SU-DHL-6 (cell line): ENCODE results near the gene SLC15A2.

Source experiments
- H2AFZ ChIP-seq: fragments of 200-600 bp; sonication (generic); 2 replicates; pipeline ENCODE4 v1.6.1; 2014; ENCODE audit warnings: low read depth, mild to moderate bottlenecking, moderate library complexity, mixed read lengths, antibody characterized with exemption, low read length; ENCODE audit not compliant: severe bottlenecking
- H3F3A ChIP-seq: fragments of 200-600 bp; shearing (Covaris generic); 2 replicates; pipeline ENCODE4 v1.6.0; 2016; ENCODE audit warnings: antibody characterized with exemption, mild to moderate bottlenecking; ENCODE audit not compliant: insufficient read depth
- H3K27ac ChIP-seq: fragments of 200-600 bp; sonication (generic); 2 replicates; pipeline ENCODE4 v1.5.1; 2016; ENCODE audit warnings: low read depth, mild to moderate bottlenecking, low read length, moderate library complexity, mixed read lengths
- H3K27me3 ChIP-seq: fragments of 200-600 bp; sonication (generic), shearing (Covaris generic); 2 replicates; pipeline ENCODE4 v1.6.0; 2014; ENCODE audit warnings: mild to moderate bottlenecking, low read length
- H3K36me3 ChIP-seq: fragments of 200-600 bp; sonication (generic); 2 replicates; pipeline ENCODE4 v1.6.1; 2014; ENCODE audit warnings: mild to moderate bottlenecking, low read length, mixed read lengths
- H3K4me2 ChIP-seq: fragments of 300-600, 200-600 bp; shearing (Covaris generic), sonication (generic); 2 replicates; pipeline ENCODE4 v1.6.0; 2014; ENCODE audit warnings: low read length, low read depth, mild to moderate bottlenecking; ENCODE audit not compliant: poor library complexity, severe bottlenecking
- H3K4me3 ChIP-seq: fragments of 200-600 bp; sonication (generic); 2 replicates; pipeline ENCODE4 v1.5.1; 2014; ENCODE audit warnings: antibody characterized with exemption, low read length, mild to moderate bottlenecking, mixed read lengths; ENCODE audit not compliant: insufficient read depth, poor library complexity, severe bottlenecking
- H3K79me2 ChIP-seq: fragments of 200-600 bp; sonication (generic); 2 replicates; pipeline ENCODE4 v1.6.1; 2014; ENCODE audit warnings: mild to moderate bottlenecking, low read length, moderate library complexity; ENCODE audit not compliant: insufficient read depth
- H3K9ac ChIP-seq: fragments of 200-600 bp; sonication (generic); 2 replicates; pipeline ENCODE4 v1.7.0; 2014; ENCODE audit warnings: mild to moderate bottlenecking, low read length
- H3K9me2 ChIP-seq: fragments of 200-600 bp; sonication (generic); replicated peaks from 2 replicates; pipeline ENCODE4 v1.6.1; 2014; ENCODE audit warnings: low read length; ENCODE audit not compliant: insufficient read depth
- H3K9me3 ChIP-seq: fragments of 200-600 bp; sonication (generic); 2 replicates; pipeline ENCODE4 v1.6.1; 2014; ENCODE audit warnings: low read length, mixed read lengths; ENCODE audit not compliant: insufficient read depth
- H4K20me1 ChIP-seq: fragments of 200-600 bp; sonication (generic); 2 replicates; pipeline ENCODE4 v1.6.1; 2014; ENCODE audit warnings: low read depth, mild to moderate bottlenecking, antibody characterized with exemption, low read length, moderate library complexity, mixed read lengths
- EZH2phosphoT487 ChIP-seq: fragments of 200-600 bp; sonication (generic), shearing (Covaris generic); conservative IDR thresholded peaks from 2 replicates; pipeline ENCODE4 v1.6.1; 2018; ENCODE audit warnings: mild to moderate bottlenecking, antibody characterized with exemption, low read length, moderate library complexity, mixed read lengths
- TF ChIP-seq, protein P1 (sequence below): fragments of 200-600 bp; sonication (generic); IDR thresholded peaks from one replicate; pipeline ENCODE4 v1.5.1; 2017; ENCODE audit warnings: antibody characterized with exemption, mild to moderate bottlenecking, low read length, moderate library complexity; ENCODE audit not compliant: insufficient read depth, poor library complexity, severe bottlenecking

The SLC15A2 gene

DNA sequence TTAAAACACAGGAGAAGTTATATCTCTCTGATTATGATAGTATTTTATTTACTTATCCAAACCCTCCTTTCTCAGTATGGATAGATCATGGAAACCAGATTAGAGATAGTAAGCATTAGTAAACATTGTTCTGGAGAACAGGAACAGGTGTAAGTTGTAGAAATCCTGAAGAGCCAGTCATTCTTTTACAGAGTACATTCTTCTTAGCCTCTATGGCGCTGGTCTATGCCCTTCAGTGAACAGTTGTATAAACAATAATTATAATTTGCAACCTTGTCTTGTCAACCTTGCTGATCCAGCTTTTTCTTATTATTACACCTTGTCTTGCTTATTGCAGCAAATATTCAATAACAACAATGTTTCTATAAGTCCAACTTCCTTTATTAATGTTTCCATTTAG is 47.4 kb downstream of the SLC15A2 start:
- Histone ChIP-seq H3K27me3 (no peaks in the 10 kb centered on the region), H3K4me2 (no peak overlapping the region), H3K27ac (no peak overlapping the region), H4K20me1 (no peaks in the 10 kb centered on the region), H3F3A (no peaks in the 10 kb centered on the region), H3K36me3 (peaks cover 21% of the 10 kb centered on the region), H2AFZ (no peak overlapping the region), H3K9ac (no peak overlapping the region), H3K79me2 (no peaks in the 10 kb centered on the region), H3K4me3 (no peak overlapping the region), H3K9me3 (no peaks in the 10 kb centered on the region), H3K9me2 (no peaks in the 10 kb centered on the region)
- TF ChIP-seq, protein P1, sequence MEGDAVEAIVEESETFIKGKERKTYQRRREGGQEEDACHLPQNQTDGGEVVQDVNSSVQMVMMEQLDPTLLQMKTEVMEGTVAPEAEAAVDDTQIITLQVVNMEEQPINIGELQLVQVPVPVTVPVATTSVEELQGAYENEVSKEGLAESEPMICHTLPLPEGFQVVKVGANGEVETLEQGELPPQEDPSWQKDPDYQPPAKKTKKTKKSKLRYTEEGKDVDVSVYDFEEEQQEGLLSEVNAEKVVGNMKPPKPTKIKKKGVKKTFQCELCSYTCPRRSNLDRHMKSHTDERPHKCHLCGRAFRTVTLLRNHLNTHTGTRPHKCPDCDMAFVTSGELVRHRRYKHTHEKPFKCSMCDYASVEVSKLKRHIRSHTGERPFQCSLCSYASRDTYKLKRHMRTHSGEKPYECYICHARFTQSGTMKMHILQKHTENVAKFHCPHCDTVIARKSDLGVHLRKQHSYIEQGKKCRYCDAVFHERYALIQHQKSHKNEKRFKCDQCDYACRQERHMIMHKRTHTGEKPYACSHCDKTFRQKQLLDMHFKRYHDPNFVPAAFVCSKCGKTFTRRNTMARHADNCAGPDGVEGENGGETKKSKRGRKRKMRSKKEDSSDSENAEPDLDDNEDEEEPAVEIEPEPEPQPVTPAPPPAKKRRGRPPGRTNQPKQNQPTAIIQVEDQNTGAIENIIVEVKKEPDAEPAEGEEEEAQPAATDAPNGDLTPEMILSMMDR: no peak
- TF ChIP-seq EZH2phosphoT487: no peak

DNA sequence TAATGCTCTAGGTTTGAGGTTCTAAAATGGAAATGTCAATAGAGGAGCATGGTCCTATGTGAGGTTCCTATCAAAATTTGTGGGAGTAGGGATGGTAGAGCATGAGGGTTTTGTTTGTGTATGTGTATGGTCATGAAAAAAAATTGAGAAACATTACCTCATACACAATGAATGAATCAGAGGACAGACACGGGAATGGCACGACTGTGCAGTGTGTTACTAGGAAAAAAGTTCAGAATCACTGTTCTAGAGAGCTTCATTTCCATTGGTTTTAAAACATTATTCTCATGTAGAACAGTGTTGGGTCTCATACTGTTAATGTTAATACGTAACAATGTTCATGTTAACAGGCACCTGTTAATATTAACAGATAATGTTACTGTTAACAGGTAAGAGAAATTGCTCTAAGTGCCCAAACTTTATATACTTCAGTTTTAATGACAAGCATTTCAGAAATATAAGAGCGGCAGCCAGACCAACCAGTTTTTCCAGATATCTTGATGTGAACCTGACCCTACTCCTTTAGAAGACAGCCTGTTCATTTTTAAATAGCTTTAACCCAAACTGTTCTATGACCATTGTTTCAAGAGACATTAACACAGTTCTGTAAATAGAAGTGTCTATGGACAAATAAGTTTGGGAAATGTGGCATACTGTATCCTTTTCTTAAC is 48.0 kb downstream of the SLC15A2 start:
- Histone ChIP-seq H3F3A (no peaks in the 10 kb centered on the region), H3K27me3 (no peaks in the 10 kb centered on the region), H3K9me2 (no peaks in the 10 kb centered on the region), H3K4me3 (no peak overlapping the region), H3K79me2 (no peaks in the 10 kb centered on the region), H4K20me1 (no peaks in the 10 kb centered on the region), H3K9me3 (no peaks in the 10 kb centered on the region), H3K4me2 (no peak overlapping the region), H2AFZ (no peak overlapping the region), H3K36me3 (peaks cover 21% of the 10 kb centered on the region), H3K27ac (no peak overlapping the region), H3K9ac (no peak overlapping the region)
- TF ChIP-seq, protein P1: no peak
- no peak for TF ChIP-seq EZH2phosphoT487

DNA sequence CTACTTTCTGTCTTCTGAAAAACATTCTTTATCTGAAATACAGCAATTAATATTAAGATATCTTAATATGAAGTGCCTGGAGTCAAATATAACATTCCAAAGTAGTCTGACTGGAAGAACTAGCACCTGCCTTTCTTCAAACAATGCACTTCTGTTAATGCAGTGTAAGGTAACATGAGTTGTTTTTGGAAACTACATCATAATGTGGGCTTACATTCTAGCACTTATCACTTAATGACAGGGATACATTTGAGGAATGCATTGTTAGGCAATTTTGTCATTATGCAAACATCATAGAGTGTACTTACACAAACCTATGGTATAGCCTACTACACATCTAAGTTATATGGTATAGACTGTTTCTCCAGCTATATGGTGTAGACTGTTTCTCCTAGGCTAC is 49.2 kb downstream of the SLC15A2 start:
- no peaks in the 10 kb centered on the region for H3K27me3 ChIP-seq
- no peak overlapping the region for H3K4me2 ChIP-seq
- H3K9ac ChIP-seq: no peak overlapping the region
- H2AFZ ChIP-seq: no peak overlapping the region
- TF ChIP-seq, protein P1: no peak
- no peak for TF ChIP-seq EZH2phosphoT487
- H3F3A ChIP-seq: no peaks in the 10 kb centered on the region
- H3K9me3 ChIP-seq: no peaks in the 10 kb centered on the region
- no peak overlapping the region for H3K27ac ChIP-seq
- H3K36me3 ChIP-seq: peaks cover 21% of the 10 kb centered on the region
- H3K4me3 ChIP-seq: no peak overlapping the region
- H4K20me1 ChIP-seq: no peaks in the 10 kb centered on the region
- no peaks in the 10 kb centered on the region for H3K79me2 ChIP-seq
- no peaks in the 10 kb centered on the region for H3K9me2 ChIP-seq
